Measurements from ENCODE around the gene BBS1. TPM values are rescaled to one million over a fixed set of nuclear protein-coding genes. Genes with fewer than 3 reads are reported as not detected.

Gene BBS1
- total RNA-seq, 1 donor from 2014 or later, result 8.2 TPM

GRCh38 chr11:66568124-66568916 is 57.9 kb downstream of the BBS1 start, which contains the start of gene CTSF:
Gene CTSF, minus strand, starts transcription at chr11:66568606. Its CDS starts 120 bp downstream, at chr11:66568486.
- TF ChIP-seq CTCF (IDR thresholded peaks at IDR 0.05; ENCODE audit: insufficient read depth, low read length, severe bottlenecking), result no peak
- FAIRE-seq, result no peak
- peak; percentile 67 for DNase-seq (ENCODE audit: low read depth)
- Histone ChIP-seq H3K4me3 (ENCODE audit: low read depth, low read length) (peak within 1 kb of the TSS; percentile 41), H3K27me3 (ENCODE audit: control insufficient read depth, insufficient read depth, low read length) (peaks cover 6% of the 10 kb centered on the region), H3K36me3 (ENCODE audit: control insufficient read depth, insufficient read depth, low read length) (no peaks in the 10 kb centered on the region)

- TF ChIP-seq CTCF (IDR thresholded peaks at IDR 0.05; ENCODE audit: insufficient read depth, low read length, severe bottlenecking), result no peak
- DNase-seq (ENCODE audit: low read depth) (no peak), FAIRE-seq (no peak)
- Histone ChIP-seq H3K4me3 (ENCODE audit: low read depth, low read length) (no peak overlapping the region), H3K36me3 (ENCODE audit: control insufficient read depth, insufficient read depth, low read length) (no peaks in the 10 kb centered on the region), H3K27me3 (ENCODE audit: control insufficient read depth, insufficient read depth, low read length) (peaks cover 6% of the 10 kb centered on the region)
Observed at GRCh38 chr11:66569076-66569475, 58.6 kb downstream of the BBS1 start.

- H3K36me3 ChIP-seq (ENCODE audit: control insufficient read depth, insufficient read depth, low read length), result no peaks in the 10 kb centered on the region
- FAIRE-seq (no peak), DNase-seq (ENCODE audit: low read depth) (no peak)
- peaks cover 6% of the 10 kb centered on the region for H3K27me3 ChIP-seq (ENCODE audit: control insufficient read depth, insufficient read depth, low read length)
- no peak for TF ChIP-seq CTCF (IDR thresholded peaks at IDR 0.05; ENCODE audit: insufficient read depth, low read length, severe bottlenecking)
- H3K4me3 ChIP-seq (ENCODE audit: low read depth, low read length), result no peak overlapping the region
Observed at GRCh38 chr11:66570079-66570849, 59.8 kb downstream of the BBS1 start.

- FAIRE-seq, result no peak
- H3K36me3 ChIP-seq (ENCODE audit: control insufficient read depth, insufficient read depth, low read length), result no peaks in the 10 kb centered on the region
- DNase-seq (ENCODE audit: low read depth), result no peak
- H3K4me3 ChIP-seq (ENCODE audit: low read depth, low read length), result no peak overlapping the region
- no peak for TF ChIP-seq CTCF (IDR thresholded peaks at IDR 0.05; ENCODE audit: insufficient read depth, low read length, severe bottlenecking)
- peaks cover 6% of the 10 kb centered on the region for H3K27me3 ChIP-seq (ENCODE audit: control insufficient read depth, insufficient read depth, low read length)
Observed at GRCh38 chr11:66570850-66571180, 60.4 kb downstream of the BBS1 start.

GRCh38 chr11:66579017-66579606 is 68.7 kb downstream of the BBS1 start:
- H3K27me3 ChIP-seq (ENCODE audit: control insufficient read depth, insufficient read depth, low read length), result no peaks in the 10 kb centered on the region

More at GRCh38 chr11:66579017-66579606, 68.7 kb downstream of the BBS1 start:
- DNase-seq (ENCODE audit: low read depth), result peak; percentile 56
- peak; percentile 84 for TF ChIP-seq CTCF (IDR thresholded peaks at IDR 0.05; ENCODE audit: insufficient read depth, low read length, severe bottlenecking)
- H3K36me3 ChIP-seq (ENCODE audit: control insufficient read depth, insufficient read depth, low read length), result no peaks in the 10 kb centered on the region
- H3K4me3 ChIP-seq (ENCODE audit: low read depth, low read length), result no peak overlapping the region
- FAIRE-seq, result no peak

All from bronchial epithelial cell (primary cell).